ENCODE data around the gene IL1B.

Gene IL1B

DNA sequence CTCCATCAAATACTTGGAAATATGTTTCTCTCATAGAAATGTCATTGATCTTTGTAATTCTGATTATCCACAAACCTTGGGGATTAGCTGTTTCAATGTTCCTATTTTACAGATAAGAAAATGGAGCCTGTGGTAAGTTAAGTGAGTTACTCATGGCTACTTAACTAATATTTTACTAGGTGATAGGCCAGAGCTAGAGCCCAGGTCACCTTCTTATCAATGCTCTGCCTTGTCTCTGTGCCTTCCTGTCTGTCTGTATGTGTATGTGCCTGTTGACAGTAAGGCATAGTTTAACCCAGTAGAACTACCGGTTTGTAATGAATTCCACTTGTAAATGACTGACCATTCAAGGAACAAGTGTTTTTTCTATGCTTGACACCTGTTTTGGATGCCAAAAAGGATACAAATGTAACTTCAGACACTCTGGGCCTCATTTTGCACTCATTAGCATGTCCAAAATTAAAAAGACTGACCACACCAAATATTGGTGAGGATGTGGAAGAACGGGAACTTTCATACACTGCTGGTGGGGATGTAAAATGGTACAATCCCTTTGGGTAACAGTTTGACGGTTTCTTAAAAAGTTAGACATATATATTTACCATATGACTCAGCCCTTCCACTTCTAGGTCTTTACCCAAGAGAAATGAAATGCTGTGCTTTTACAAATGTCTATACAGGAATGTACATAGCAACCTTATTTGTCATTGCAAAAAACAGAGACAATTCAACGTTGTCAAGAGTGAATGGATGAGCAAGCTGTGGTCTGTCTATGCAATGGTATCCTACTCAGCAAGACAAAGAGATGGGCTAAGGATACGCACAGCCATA, 32.7 kb downstream of the IL1B start:
- DNase-seq (ENCODE audit: low read depth in 2 of 2) = no peak

GRCh38 chr2:112800881-112801583, 35.5 kb downstream of the IL1B start:
- DNase-seq (ENCODE audit: low read depth in 2 of 2) = no peak

GRCh38 chr2:112798979-112799975, 37.3 kb downstream of the IL1B start:
- no peak for DNase-seq (ENCODE audit: low read depth in 2 of 2)

- no peak for DNase-seq (ENCODE audit: low read depth in 2 of 2)
These were observed 40.1 kb downstream of the IL1B start for GRCh38 chr2:112796486-112796885.

DNA sequence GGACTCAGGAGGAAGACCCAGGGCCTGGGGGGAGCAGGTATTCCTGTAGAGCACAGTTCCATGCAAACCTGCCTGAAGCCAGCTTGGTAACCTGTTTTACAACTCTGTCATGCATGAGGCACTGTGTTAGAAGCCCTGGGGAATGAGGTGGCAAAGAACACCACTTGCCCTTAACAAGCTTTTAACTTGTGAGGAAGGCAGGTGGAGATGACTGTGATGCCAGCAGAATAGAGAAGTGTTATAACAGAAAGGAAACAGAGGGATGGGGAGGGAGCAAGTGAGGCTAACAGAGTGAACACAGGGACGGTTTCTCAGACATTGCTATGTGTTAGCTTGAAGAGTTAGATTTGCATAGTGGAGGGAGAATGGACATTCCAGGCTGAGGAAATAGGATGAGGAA, 40.8 kb downstream of the IL1B start:
- no peak for DNase-seq (ENCODE audit: low read depth in 2 of 2)

DNA sequence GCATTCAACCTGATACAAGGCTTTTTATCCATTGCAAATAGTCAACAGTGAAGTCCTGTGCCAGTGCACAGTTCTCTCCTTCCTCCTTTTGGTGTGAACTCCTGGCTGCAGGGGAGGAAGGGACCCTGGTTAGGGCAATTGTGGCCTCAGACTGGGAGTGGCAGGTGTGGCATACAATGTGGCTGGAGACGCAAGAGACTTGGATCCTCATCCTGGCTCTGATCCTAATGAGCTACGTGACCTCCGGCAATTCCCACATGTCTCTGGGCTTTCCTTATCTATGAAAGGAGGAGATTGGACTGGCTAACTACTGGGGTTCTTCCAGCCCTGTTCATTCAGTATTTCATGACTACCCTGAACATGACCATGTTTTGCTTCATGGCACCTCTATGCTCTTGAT, 41.7 kb downstream of the IL1B start:
- no peak for DNase-seq (ENCODE audit: low read depth in 2 of 2)

DNA sequence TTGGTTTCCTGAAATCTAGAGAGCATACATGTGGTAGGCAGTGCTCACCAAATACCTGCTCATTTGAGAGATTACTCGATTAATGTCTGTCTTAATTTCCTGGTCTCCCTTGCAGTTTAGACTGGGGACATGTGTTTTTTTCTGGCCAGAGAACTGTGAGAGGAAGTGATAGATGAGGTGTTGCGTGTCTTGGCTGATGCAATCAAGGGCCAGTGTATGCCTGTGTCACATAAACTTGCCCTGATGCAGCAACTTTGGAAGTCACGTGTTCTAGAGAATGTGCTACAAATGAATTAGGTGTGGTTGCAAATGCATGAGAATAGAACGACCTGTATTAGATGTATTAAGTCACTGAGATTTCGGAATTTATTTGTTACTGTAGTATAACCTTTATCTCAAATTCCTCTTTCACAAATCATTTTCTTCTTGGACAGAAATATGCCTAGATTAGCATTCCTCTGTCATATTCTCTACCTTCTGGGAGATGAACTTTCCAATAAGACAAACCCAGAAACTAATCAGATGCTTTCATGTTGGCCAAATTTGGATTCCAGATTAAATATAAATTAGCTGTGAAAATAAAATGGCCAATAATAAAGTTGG, 42.3 kb downstream of the IL1B start:
- DNase-seq (ENCODE audit: low read depth in 2 of 2) = no peak

DNA sequence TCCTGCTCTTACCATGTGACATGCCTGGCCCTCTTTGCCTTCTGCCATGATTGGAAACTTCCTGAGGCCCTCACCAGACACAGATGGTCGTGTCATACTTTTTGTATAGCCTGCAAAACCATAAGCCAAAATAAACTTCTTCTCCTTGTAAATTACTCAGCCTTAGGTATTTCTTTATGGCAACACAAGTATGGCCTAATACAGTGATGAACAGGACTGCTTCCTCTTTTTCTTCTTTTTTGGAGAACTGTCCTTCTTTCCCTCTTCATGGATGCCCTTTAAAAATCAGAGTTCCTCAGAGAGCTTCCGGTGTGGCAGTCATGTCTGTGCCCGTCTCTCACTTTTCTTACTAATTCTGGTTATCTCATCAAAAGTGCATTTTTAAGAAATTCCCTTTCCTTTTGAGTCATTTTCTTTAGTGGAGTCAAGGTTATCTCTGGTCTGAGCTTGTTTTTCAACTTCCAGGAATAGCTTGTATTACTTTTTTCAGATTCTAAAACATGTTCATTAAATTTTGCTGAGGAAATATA, 43.1 kb downstream of the IL1B start:
- DNase-seq (ENCODE audit: low read depth in 2 of 2) = no peak

DNA sequence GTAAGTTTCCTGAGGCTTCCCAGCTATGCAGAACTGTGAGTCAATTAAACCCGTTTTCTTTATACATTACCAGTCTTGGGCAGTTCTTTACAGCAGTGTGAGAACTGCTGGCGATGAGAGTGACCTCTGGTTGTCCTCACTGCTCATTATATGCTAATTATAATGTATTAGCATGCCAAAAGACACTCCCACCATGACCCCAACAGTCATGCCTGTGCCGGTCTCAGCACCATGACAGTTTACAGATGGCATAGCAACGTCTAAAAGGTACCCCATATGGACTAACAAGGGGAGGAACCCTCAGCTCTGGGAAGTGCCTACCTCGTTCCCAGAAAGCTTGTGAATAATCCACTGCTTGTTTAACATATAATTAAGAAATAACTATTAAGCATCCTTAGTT, 44.2 kb downstream of the IL1B start:
- no peak for DNase-seq (ENCODE audit: low read depth in 2 of 2)

- DNase-seq (ENCODE audit: low read depth in 2 of 2) = no peak
These were observed 44.8 kb downstream of the IL1B start for GRCh38 chr2:112791693-112792230.

- DNase-seq (ENCODE audit: low read depth in 2 of 2) = no peak
These were observed 45.6 kb downstream of the IL1B start for GRCh38 chr2:112791019-112791418.

GRCh38 chr2:112790305-112790704, 46.3 kb downstream of the IL1B start:
- DNase-seq (ENCODE audit: low read depth in 2 of 2) = no peak

- no peak for DNase-seq (ENCODE audit: low read depth in 2 of 2)
These were observed 47.4 kb downstream of the IL1B start for GRCh38 chr2:112789186-112789585.

DNA sequence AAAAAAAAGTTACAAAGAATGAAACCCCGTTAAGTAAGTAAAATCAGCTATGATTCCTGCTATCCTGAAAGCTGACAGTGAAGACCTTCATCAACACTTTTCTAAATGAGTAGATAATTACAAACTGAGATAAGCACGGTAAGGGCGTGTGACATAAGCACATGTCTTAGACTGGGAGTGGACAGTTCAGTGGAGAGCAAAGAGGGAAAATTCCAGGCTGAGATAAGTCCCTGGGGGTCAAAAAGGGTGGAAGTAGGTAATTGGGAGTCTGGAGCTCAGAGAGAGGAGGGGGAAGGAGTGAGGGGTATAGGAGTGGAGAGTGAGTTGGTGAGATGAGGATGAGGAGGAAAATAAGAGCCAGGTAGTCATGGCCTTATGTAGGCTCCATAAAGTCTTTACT, 47.9 kb downstream of the IL1B start:
- DNase-seq (ENCODE audit: low read depth in 2 of 2) = no peak

DNA sequence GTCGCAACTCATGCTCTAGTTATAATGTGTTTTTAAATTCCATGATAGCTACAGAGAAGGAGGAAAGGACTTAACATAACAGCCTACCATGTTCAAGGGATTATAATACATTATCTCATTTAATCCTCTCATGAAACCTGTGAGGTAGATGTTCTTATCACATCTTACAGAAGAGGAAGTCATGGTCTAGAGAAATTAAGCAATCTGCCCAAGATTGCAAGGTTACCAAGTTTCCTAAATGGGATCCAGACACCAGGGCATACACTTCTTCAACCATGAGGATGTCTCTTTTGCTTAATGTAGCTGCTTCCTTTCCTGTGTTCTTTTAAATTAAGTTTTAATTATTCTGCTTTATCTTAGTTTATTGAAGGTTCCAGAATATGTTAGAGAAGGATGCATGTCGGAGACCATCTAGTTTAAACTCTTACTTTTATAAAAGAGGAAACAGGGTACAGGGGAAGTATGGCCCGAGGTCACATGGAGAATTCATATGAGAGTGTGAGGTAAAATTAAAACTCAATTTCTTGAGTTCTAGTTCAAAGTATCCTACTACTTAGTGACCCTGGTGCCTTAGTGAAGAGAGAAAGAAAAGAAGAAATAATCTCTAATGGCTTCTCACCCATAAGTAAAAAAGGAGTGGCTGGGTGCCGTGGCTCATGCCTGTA, 48.7 kb downstream of the IL1B start:
- DNase-seq (ENCODE audit: low read depth in 2 of 2) = no peak

DNA sequence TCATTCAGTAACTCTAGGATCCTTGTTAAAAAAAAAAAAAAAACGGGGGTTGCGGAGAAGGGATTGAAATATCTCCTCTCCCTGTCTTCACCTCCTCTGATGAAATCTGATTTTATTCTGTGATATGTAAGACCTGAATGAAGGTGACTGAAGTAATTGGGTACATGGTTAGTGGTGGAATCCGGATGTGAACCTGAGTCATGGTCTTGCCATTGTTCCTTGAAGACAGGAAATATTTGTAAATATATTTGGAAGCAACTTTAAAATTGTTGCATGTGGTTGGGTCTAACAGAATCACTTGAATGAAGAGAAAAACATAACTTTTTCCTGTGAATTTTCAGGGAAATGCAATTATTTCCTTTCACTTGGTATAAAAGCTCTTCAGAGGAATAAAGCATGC, 49.3 kb downstream of the IL1B start:
- DNase-seq (ENCODE audit: low read depth in 2 of 2) = no peak

GRCh38 chr2:112784199-112785189, 52.1 kb downstream of the IL1B start, which contains the start of gene IL1A:
TSS of gene IL1A (minus strand) at chr2:112784493. CDS start at chr2:112783770, 723 bp downstream.
- DNase-seq (ENCODE audit: low read depth in 2 of 2) = no peak

DNA sequence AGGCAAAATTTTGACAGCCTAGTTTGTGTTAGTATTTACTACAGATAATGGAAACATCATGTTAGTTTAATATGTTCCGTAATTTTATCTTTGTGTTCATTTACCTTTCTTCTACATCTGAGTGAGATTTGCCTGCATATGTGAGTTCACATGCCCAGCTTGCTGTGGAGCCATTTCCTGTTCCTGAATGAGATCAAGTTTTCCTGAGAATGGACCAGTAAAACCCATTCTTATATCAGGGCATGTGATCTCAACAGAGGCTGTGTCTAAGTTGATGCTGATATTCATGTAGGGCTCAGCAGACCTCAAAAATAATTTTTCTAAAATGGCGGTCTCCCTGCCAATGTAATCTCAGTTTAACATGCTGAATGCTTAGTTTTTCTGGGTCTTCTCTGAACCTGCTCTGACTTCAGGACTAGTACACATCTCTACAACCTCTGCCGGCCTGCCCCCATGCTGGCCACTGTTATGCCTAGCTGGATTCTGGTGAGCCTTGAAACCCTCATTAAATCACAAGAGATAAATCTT, 53.3 kb downstream of the IL1B start:
- DNase-seq (ENCODE audit: low read depth in 2 of 2) = no peak

DNA sequence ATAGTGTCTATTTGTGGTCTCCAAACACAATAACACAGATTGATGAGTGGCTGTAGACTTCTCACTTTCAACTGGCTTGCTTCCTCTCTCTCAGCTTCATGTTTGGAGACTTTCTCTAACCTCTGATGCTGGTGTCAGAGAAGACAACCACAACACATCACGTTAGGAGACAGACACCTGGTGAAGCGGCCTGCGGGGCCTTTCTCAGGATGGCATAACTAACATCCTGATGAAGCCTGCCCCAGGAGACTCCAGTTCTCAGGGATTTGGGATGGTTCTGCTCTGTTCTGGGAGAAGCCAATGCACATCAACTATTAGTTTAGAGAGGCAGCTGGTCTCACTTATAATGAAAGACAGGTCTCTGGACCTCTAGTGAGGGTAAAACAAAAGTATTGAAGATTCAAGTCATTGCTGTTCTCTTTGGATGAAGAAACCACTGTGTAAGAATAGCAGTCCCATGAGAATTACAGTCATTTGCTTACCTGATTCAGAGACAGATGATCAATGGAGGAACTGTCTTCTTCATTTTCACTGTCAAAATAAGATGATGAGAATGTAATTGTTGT, 54.3 kb downstream of the IL1B start:
- no peak for DNase-seq (ENCODE audit: low read depth in 2 of 2)

Measured in stimulated activated CD8-positive, alpha-beta memory T cell treated with anti-CD3 and anti-CD28 coated beads, Interleukin-2, amount 100 ng/mL, for 48 hours (primary cell).